Coronary artery (tissue), 2 donors: ENCODE results near the gene KCNMA1.
A peak's percentile ranks its signal among the peaks of the same experiment; 100 is the strongest.

Source experiments
- DNase-seq: peaks from one replicate; pipeline ENCODE4 v3.0.0-alpha.2; 2017; ENCODE audit warnings: low spot score
- H3K27ac ChIP-seq, 2 donors: fragments of 200-600 bp; sonication (generic); one replicate each; pipeline ENCODE4 v1.5.1; 2016 to 2019
- H3K4me3 ChIP-seq: fragments of 200-600 bp; sonication (generic); 2 replicates; pipeline ENCODE4 v1.5.1; 2016; ENCODE audit warnings: mild to moderate bottlenecking, moderate library complexity
- TF ChIP-seq, protein P1 (sequence below): fragments of 200-600 bp; sonication (generic); IDR thresholded peaks from one replicate; pipeline ENCODE4 v1.5.1; 2019; ENCODE audit warnings: antibody characterized with exemption

Gene KCNMA1

GRCh38 chr10:77358656-77359055 lies 279.0 kb downstream of the KCNMA1 start:
- TF ChIP-seq, protein P1, sequence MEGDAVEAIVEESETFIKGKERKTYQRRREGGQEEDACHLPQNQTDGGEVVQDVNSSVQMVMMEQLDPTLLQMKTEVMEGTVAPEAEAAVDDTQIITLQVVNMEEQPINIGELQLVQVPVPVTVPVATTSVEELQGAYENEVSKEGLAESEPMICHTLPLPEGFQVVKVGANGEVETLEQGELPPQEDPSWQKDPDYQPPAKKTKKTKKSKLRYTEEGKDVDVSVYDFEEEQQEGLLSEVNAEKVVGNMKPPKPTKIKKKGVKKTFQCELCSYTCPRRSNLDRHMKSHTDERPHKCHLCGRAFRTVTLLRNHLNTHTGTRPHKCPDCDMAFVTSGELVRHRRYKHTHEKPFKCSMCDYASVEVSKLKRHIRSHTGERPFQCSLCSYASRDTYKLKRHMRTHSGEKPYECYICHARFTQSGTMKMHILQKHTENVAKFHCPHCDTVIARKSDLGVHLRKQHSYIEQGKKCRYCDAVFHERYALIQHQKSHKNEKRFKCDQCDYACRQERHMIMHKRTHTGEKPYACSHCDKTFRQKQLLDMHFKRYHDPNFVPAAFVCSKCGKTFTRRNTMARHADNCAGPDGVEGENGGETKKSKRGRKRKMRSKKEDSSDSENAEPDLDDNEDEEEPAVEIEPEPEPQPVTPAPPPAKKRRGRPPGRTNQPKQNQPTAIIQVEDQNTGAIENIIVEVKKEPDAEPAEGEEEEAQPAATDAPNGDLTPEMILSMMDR: no peak
- Histone ChIP-seq H3K4me3 (no peak overlapping the region), H3K27ac (no peak overlapping the region)
- DNase-seq: no peak

DNA sequence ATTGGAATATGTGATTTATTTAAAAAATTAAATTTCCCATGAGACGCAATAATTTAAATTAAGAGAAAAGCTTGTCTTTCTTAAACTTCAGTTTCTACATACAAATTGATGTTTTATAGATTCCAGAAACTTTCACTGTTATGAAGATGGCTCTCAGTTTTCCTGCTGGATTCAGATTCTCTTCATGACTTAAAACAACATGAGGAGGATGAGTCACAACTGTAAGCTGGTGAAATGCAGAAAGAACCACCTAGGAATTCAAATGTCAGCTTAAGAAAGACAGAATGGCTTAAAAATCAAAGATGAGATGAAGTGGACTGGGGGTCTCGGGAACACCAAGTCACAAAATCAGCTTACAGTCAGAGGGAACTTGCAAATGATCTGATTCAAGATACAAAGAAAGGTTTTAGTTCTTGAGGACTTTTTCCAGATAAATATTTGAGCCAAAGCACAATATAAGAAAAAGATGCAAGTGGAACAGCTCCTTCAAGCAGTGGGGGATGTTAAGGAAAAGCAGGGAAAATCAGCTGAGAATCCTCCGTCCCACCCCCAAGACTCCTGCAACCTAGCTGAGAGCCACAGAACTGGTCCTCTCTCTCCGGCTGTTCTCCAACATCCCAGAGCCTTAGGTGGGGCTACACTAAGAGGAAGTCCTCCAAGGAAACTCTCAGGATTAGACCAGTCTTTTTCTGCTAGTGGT lies 279.8 kb downstream of the KCNMA1 start:
- H3K4me3 ChIP-seq: no peak overlapping the region
- no peak for DNase-seq
- no peak overlapping the region for H3K27ac ChIP-seq
- TF ChIP-seq, protein P1: no peak

- no peak for DNase-seq
- TF ChIP-seq, protein P1: no peak
- no peak overlapping the region for H3K4me3 ChIP-seq
- H3K27ac ChIP-seq: no peak overlapping the region
Measured at GRCh38 chr10:77357185-77357584, 280.4 kb downstream of the KCNMA1 start.

DNA sequence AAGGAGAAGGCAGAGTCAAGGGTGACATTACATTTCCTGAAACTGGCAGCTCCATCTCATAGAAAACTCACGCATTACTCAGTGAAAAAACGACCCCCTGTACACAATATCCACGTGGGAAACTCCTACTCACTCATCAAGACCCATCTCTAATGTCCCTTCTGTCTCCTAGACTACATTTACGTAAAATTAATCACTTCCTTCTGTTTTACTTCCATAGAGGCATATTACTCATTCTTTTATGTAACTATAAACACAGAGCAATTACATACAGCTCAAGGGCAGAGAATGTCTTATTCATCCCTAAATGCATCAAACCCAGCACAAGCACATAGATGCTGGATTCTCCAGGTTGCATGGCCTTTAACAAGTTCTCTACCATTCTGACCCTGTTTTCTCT lies 281.8 kb downstream of the KCNMA1 start:
- TF ChIP-seq, protein P1: no peak
- H3K4me3 ChIP-seq: no peak overlapping the region
- no peak for DNase-seq
- H3K27ac ChIP-seq: no peak overlapping the region

DNA sequence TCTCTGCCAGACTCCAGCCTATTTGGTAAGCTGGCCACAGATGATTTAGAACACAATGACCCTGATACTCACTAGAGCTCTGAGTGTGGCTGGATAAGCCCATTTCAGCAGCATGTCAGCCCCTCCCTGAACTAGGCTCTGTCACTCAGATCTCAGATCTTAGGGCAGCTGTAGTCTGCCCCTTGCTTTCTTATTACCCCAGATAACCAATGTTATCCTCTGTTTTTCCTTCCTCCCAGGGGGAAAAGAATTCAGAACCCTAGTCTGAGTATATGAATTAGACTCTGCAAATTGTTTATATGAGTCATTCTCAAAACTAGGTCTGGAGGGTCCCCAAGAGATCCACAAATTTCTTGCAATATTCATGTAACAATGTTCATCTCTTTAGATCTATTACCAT lies 286.2 kb downstream of the KCNMA1 start:
- TF ChIP-seq, protein P1: no peak
- peak overlapping the region; percentile 10 to 66 for H3K27ac ChIP-seq
- DNase-seq: no peak
- H3K4me3 ChIP-seq: no peak overlapping the region

- Histone ChIP-seq H3K27ac (peak overlapping the region; percentile 10 to 63), H3K4me3 (no peak overlapping the region)
- TF ChIP-seq, protein P1: no peak
- peak; percentile 79 for DNase-seq
Measured at GRCh38 chr10:77350711-77351119, 286.9 kb downstream of the KCNMA1 start.

DNA sequence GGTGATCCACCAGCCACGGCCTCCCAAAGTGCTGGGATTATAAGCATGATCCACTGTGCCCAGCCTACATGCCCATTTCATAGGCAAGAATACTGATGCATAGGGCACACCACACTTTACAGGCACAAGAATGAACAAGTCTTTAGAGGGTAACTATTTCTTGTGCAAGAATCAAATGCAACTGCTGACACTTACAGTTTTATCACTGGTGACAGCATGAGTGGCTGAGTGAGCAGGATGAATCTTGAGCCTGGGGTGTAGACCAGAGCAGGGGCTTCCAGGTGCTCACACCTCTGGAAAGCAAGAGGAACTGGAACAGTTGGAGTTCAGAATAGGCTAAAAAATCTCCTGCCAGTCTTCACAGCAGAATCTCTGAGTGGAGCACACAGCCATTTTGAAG lies 287.5 kb downstream of the KCNMA1 start:
- TF ChIP-seq, protein P1: no peak
- no peak overlapping the region for H3K4me3 ChIP-seq
- peak overlapping the region in 1 of 2 donors; percentile 63 for H3K27ac ChIP-seq
- DNase-seq: no peak
